ENCODE data around the gene LRFN5.

Gene LRFN5

GRCh38 chr14:41825622-41826021, 218.9 kb downstream of the LRFN5 start:
- Histone ChIP-seq H3K36me3 (ENCODE audit: insufficient read depth, low read length) (no peaks in the 10 kb centered on the region), H3K9ac (ENCODE audit: low read length) (no peak overlapping the region), H3F3A (ENCODE audit: insufficient read depth, low read length) (no peaks in the 10 kb centered on the region), H3K4me3 (ENCODE audit: low read depth, low read length, poor library complexity, severe bottlenecking) (no peak overlapping the region), H3K27me3 (ENCODE audit: insufficient read depth, low read length) (no peaks in the 10 kb centered on the region), H3K4me1 (ENCODE audit: insufficient read depth, low read length, severe bottlenecking) (no peaks in the 10 kb centered on the region), H3K4me2 (ENCODE audit: low read length) (no peak overlapping the region), H2AFZ (ENCODE audit: low read length) (no peak overlapping the region), H3K79me2 (ENCODE audit: insufficient read depth, low read length) (no peaks in the 10 kb centered on the region), H3K9me2 (ENCODE audit: low read depth, low read length) (no peaks in the 10 kb centered on the region), H4K20me1 (ENCODE audit: insufficient read depth, low read length) (no peaks in the 10 kb centered on the region), H3K9me3 (ENCODE audit: low read length) (no peaks in the 10 kb centered on the region), H3K27ac (ENCODE audit: low read depth, low read length, poor library complexity, severe bottlenecking) (no peak overlapping the region)
- TF ChIP-seq CTCF (IDR thresholded peaks at IDR 0.05; ENCODE audit: low read length), result no peak
- TF ChIP-seq EZH2 (IDR thresholded peaks at IDR 0.05; ENCODE audit: borderline replicate concordance, low read length), result no peak

- TF ChIP-seq EZH2 (IDR thresholded peaks at IDR 0.05; ENCODE audit: borderline replicate concordance, low read length) (no peak), CTCF (IDR thresholded peaks at IDR 0.05; ENCODE audit: low read length) (no peak)
- H3K9ac ChIP-seq (ENCODE audit: low read length), result no peak overlapping the region
- no peaks in the 10 kb centered on the region for H3K79me2 ChIP-seq (ENCODE audit: insufficient read depth, low read length)
- H2AFZ ChIP-seq (ENCODE audit: low read length), result no peak overlapping the region
- no peak overlapping the region for H3K4me3 ChIP-seq (ENCODE audit: low read depth, low read length, poor library complexity, severe bottlenecking)
- no peak overlapping the region for H3K27ac ChIP-seq (ENCODE audit: low read depth, low read length, poor library complexity, severe bottlenecking)
- no peaks in the 10 kb centered on the region for H3K36me3 ChIP-seq (ENCODE audit: insufficient read depth, low read length)
- H3K9me2 ChIP-seq (ENCODE audit: low read depth, low read length), result no peaks in the 10 kb centered on the region
- no peak overlapping the region for H3K4me2 ChIP-seq (ENCODE audit: low read length)
- no peaks in the 10 kb centered on the region for H4K20me1 ChIP-seq (ENCODE audit: insufficient read depth, low read length)
- no peaks in the 10 kb centered on the region for H3F3A ChIP-seq (ENCODE audit: insufficient read depth, low read length)
- no peaks in the 10 kb centered on the region for H3K27me3 ChIP-seq (ENCODE audit: insufficient read depth, low read length)
- H3K9me3 ChIP-seq (ENCODE audit: low read length), result no peaks in the 10 kb centered on the region
- no peaks in the 10 kb centered on the region for H3K4me1 ChIP-seq (ENCODE audit: insufficient read depth, low read length, severe bottlenecking)
Measured at GRCh38 chr14:41830714-41831406, 224.2 kb downstream of the LRFN5 start.

- Histone ChIP-seq H3K79me2 (ENCODE audit: insufficient read depth, low read length) (no peaks in the 10 kb centered on the region), H4K20me1 (ENCODE audit: insufficient read depth, low read length) (no peaks in the 10 kb centered on the region), H3K9me3 (ENCODE audit: low read length) (no peaks in the 10 kb centered on the region), H3K36me3 (ENCODE audit: insufficient read depth, low read length) (no peaks in the 10 kb centered on the region), H3K4me1 (ENCODE audit: insufficient read depth, low read length, severe bottlenecking) (no peaks in the 10 kb centered on the region), H3K4me3 (ENCODE audit: low read depth, low read length, poor library complexity, severe bottlenecking) (no peak overlapping the region), H3K4me2 (ENCODE audit: low read length) (no peak overlapping the region), H3K27me3 (ENCODE audit: insufficient read depth, low read length) (no peaks in the 10 kb centered on the region), H3K9ac (ENCODE audit: low read length) (no peak overlapping the region), H2AFZ (ENCODE audit: low read length) (no peak overlapping the region), H3F3A (ENCODE audit: insufficient read depth, low read length) (no peaks in the 10 kb centered on the region), H3K9me2 (ENCODE audit: low read depth, low read length) (no peaks in the 10 kb centered on the region), H3K27ac (ENCODE audit: low read depth, low read length, poor library complexity, severe bottlenecking) (no peak overlapping the region)
- TF ChIP-seq EZH2 (IDR thresholded peaks at IDR 0.05; ENCODE audit: borderline replicate concordance, low read length) (no peak), CTCF (IDR thresholded peaks at IDR 0.05; ENCODE audit: low read length) (no peak)
Measured at GRCh38 chr14:41839661-41840060, 233.0 kb downstream of the LRFN5 start.

Data from OCI-LY1 (cell line).